LNCAP (cell line): ENCODE results near the gene RNF44.

Experiments used
- TF ChIP-seq, protein P1 (sequence below): fragments of 450-650 bp; IDR thresholded peaks from 2 replicates; pipeline ENCODE4 v1.5.1; 2017; ENCODE audit warnings: mild to moderate bottlenecking

Gene RNF44

DNA sequence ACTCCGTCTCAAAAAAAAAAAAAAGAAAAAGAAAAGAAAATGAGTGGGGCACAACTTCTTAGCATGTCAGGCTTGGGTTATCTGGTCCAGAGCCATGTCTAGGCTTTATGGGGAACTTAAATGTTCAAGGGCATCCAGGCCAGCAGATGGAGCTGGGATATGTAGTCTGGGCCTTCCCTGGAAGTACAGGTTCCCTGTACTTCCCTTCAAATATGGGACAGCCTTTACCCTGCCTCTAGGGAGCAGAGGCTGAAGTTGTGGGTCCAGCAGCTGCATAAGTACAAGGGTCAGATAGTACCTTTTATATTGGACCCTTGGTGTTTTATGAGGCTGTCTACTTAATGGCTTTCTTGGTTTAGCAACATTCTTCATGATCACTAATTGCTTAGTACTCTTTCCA, 46.9 kb downstream of the RNF44 start:
- TF ChIP-seq, protein P1, sequence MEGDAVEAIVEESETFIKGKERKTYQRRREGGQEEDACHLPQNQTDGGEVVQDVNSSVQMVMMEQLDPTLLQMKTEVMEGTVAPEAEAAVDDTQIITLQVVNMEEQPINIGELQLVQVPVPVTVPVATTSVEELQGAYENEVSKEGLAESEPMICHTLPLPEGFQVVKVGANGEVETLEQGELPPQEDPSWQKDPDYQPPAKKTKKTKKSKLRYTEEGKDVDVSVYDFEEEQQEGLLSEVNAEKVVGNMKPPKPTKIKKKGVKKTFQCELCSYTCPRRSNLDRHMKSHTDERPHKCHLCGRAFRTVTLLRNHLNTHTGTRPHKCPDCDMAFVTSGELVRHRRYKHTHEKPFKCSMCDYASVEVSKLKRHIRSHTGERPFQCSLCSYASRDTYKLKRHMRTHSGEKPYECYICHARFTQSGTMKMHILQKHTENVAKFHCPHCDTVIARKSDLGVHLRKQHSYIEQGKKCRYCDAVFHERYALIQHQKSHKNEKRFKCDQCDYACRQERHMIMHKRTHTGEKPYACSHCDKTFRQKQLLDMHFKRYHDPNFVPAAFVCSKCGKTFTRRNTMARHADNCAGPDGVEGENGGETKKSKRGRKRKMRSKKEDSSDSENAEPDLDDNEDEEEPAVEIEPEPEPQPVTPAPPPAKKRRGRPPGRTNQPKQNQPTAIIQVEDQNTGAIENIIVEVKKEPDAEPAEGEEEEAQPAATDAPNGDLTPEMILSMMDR, result no peak

DNA sequence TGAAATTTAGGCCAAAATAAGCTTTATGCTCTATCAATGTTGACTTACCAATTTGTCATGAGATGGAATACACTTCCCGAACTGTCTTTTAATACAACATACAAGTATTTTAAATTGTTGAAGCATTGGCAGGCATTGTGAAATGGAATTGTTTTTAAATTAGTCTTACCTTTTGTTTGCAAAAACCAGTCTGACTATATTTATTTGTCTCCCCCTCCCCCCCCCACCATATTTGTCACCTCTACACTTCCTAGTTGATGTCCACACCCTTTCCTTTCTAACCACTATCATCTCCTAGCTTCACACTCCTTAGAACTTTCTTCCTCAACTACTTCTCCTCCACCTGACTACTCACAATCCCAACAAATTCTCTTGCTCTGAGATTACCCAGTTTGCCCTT, 48.1 kb downstream of the RNF44 start:
- TF ChIP-seq, protein P1, result no peak

DNA sequence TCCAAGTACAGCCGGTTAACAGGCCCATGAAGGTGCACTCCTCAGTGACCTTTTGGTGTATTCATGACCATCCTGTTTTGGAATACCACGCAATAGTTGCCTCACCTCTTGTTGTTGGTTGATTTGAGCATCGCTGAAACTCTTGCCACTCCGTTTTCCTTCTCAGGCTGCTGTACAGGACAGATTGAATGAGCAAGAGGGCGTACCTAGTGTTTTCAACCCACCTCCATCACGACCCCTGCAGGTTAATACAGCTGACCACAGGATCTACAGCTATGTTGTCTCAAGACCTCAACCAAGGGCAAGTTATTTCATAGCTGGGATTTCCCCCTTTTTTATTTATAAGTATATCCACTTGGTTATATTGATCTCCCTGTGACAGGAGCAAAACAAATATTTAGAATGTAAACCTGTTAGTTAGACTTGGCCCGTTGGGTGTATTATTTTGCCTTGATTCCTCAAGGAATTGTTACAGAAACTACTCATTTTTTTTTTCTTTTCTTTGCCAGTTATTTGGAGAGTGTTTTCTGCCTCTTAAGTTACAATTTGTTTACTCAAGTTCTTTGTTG, 50.9 kb downstream of the RNF44 start:
- TF ChIP-seq, protein P1, result peak; percentile 16; the same call in 1 of the 2 replicates

- TF ChIP-seq, protein P1, result no peak
These were observed 52.0 kb downstream of the RNF44 start for GRCh38 chr5:176485176-176485575.

- TF ChIP-seq, protein P1, result no peak
These were observed 55.5 kb downstream of the RNF44 start for GRCh38 chr5:176481711-176482110.
